ENCODE measurements around the gene TBC1D2B.
"Not testable (repeated sequence)": the region's sequence is repeated elsewhere in the genome, so short reads cannot be mapped to it uniquely, and the experiment has no call there.

The TBC1D2B gene

DNA sequence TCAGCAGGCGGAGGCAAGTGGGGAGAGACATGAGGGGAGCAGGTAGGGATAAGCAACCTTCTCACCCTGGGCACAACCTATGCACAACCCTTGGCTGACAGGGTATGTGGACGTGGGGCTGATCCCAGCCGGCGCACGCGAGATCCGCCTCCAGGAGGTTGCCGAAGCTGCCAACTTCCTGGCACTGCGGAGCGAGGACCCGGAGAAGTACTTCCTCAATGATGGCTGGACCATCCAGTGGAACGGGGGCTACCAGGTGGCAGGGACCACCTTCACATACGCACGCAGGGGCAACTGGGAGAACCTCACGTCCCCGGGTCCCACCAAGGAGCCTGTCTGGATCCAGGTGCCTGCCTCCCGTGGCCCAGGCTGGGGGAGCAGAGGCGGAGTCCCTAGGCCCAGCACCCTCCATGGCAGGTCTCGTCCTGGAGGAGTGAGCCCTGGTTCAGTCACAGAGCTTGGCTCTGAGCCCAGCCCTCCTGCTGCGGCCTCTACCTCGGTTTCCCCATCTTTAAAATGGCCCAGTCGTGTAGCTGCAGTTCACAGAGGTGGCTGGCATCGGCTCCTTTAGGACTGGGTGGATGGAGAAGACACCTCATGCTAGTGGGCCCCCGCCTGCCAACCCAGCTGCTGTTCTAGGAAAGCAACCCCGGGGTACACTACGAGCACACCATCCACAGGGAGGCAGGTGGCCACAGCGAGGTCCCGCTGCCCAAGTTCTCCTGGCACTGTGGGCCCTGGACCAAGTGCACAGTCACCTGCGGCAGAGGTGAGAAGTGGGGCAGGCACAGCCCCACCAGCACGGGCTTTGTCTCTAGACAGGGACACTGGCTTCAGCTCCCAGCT is 96.0 kb downstream of the TBC1D2B start:
- TF ChIP-seq, protein P1, sequence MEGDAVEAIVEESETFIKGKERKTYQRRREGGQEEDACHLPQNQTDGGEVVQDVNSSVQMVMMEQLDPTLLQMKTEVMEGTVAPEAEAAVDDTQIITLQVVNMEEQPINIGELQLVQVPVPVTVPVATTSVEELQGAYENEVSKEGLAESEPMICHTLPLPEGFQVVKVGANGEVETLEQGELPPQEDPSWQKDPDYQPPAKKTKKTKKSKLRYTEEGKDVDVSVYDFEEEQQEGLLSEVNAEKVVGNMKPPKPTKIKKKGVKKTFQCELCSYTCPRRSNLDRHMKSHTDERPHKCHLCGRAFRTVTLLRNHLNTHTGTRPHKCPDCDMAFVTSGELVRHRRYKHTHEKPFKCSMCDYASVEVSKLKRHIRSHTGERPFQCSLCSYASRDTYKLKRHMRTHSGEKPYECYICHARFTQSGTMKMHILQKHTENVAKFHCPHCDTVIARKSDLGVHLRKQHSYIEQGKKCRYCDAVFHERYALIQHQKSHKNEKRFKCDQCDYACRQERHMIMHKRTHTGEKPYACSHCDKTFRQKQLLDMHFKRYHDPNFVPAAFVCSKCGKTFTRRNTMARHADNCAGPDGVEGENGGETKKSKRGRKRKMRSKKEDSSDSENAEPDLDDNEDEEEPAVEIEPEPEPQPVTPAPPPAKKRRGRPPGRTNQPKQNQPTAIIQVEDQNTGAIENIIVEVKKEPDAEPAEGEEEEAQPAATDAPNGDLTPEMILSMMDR (IDR thresholded peaks at IDR 0.05; ENCODE audit: extremely low read depth, missing control alignments) = no peak
- DNase-seq (ENCODE audit: low spot score) = no peak

DNA sequence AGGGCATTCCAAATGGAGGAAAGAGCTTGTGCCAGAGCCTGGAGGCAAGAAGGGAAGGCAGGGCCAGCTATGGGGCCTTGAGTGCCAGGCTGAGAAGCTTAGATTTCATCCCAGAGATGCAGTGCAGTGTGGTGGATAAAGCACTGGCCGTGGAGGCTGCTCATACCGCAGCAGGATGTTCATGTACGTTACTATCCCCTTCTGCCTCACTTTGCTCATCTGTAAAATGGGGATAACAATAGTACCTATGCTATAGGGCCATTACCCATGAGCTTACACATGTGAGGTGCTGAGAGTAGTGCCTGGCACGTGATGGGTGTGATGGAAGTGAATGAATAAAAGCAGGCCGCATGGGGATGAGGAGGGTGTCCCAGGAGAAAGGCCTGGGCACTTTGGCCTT is 96.8 kb downstream of the TBC1D2B start:
- DNase-seq (ENCODE audit: low spot score) = not testable (repeated sequence)

DNA sequence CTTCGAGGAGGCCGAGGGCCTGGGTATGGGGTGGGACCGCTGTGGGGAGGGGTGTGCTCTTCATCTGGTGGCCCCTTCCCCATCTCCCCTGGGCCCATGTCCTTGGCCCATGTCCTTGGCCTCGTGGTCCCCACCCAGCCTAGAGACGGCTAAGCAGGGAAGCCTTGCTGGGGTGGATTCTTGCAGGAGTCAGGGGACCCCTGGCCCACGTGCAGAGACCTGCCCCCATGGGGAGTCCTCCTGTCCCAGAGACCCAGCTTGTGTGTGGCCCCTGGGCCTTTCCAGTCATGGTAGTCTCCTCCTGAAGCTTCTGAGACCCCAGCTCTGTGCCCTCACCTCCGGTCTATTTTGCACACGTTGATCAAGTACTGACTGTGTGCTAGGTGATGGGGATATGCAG is 97.4 kb downstream of the TBC1D2B start:
- no peak for DNase-seq (ENCODE audit: low spot score)
- TF ChIP-seq, protein P1 (IDR thresholded peaks at IDR 0.05; ENCODE audit: extremely low read depth, missing control alignments) = no peak

DNA sequence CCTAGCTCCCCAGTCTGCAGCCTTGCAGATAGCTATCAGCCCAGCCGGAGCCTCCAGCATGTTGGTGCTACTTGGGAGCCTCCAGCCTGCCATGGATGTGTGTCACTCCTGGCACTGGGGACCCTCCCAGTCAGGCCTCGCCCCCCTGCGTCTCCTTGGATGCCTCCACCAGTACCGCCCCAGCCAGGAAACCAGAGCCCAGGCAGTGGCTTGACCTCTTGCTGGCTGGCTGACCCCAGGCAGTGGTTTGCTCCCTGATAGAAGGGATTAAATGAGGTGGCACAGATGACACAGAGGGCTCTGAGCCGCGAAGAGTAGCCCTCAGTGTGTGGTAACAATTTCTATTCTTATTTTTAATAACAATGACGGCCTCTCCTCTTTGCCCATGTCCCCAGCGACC is 98.4 kb downstream of the TBC1D2B start:
- not testable (repeated sequence) for DNase-seq (ENCODE audit: low spot score)

DNA sequence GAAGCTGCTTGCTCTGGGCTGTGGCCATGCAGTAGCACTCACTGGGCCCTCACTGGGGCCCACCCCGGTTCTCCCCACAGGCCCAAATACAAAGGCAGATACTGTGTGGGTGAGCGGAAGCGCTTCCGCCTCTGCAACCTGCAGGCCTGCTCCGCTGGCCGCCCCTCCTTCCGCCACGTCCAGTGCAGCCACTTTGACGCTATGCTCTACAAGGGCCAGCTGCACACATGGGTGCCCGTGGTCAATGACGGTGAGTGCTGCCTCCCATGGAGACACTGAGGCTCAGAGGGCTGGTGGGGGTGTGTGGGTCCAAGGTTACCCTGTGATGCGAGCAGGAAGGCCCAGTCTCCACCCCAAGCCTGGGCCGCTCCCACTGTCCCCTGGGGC is 98.8 kb downstream of the TBC1D2B start:
- not testable (repeated sequence) for DNase-seq (ENCODE audit: low spot score)

DNA sequence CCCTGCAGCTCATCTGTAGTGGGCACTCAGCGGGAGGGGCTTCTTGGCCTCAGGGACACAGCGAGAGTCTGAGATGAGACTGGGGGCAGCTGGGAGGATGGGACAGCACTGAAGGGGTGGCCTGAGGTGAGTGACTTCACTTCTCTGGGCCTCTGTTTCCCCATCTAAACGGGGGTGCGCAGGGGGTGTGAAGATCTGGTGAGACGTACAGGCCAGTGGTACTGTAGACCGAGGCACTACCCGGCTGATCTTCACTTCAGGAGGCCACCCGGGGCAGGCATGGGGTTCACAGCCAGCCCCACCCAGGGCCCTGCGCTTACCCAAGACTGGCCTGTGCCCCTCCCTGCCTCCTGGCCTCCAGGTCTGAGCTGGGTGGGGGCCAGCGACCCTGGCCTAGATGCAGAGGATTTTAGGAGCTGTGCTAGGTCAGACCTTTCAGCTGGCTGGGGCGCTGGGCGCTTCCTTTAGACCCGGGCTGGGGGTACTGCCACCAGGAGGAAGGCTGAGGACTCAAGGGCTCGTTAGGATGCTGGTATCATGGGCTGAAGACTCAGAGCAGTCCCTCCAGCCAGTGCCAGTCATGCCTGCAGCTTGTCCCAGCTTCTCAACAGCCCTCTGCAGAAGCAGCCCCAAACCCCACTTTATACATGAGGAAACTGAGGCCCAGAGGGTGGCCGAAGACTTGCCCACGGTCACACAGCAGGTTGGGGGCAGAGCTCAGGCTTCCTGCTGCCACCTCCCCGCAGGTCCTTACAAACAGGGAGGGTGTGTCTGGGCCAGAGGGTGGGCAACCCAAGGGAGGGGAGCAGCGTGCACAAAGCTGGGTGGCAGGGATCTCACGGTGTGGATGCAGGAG is 99.4 kb downstream of the TBC1D2B start:
- not testable (repeated sequence) for DNase-seq (ENCODE audit: low spot score)

DNA sequence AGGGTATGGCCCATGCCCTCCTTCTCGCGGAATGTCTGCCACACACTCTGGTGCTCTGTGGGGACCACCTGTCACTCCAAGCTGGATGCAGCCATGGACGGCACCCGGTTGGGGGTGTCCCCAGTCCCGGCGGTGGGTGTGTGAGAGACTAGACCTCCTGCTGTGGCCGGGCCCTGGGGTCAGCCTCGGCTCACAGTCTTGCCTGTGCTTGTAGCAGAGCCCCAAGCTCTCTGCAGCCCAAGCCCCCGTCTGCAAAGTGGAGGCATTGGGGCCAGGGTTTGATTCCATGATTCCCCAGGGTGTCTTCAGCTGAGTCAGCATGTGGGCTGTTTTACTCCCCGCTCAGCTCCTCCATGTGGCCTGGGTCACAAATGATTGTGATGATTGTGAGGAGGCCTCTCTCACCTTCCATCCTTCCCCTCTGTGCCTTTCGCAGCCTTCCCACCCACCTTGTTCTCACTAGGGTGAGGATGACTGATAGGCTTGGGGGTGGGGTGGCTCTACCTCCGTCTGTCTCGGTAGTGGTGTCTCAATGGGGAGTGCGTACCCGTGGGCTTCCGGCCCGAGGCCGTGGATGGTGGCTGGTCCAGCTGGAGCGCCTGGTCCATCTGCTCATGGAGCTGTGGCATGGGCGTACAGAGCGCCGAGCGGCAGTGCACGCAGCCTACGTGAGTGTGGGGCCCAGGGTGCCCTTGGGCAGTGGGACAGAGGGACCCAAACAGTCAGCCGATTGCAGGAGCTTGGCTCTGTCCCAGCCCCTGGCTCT is 100.6 kb downstream of the TBC1D2B start:
- DNase-seq (ENCODE audit: low spot score) = not testable (repeated sequence)

DNA sequence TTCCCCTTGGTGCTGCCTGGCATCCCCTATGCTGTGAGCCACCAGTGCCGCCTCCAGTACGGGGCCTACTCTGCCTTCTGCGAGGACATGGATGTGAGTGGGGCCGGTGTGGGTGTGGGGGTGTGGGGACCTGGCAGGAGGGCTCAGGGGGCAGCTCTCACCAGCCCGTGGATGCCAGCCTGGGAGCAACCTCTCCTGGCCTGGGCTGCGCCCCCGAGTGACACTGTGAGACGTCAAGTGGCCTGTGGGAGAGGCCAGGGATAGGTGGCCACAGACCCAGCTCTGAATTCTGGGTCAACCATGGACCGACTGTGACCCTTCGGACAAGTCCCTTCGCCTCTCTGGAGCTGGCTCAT is 101.4 kb downstream of the TBC1D2B start:
- not testable (repeated sequence) for DNase-seq (ENCODE audit: low spot score)

DNA sequence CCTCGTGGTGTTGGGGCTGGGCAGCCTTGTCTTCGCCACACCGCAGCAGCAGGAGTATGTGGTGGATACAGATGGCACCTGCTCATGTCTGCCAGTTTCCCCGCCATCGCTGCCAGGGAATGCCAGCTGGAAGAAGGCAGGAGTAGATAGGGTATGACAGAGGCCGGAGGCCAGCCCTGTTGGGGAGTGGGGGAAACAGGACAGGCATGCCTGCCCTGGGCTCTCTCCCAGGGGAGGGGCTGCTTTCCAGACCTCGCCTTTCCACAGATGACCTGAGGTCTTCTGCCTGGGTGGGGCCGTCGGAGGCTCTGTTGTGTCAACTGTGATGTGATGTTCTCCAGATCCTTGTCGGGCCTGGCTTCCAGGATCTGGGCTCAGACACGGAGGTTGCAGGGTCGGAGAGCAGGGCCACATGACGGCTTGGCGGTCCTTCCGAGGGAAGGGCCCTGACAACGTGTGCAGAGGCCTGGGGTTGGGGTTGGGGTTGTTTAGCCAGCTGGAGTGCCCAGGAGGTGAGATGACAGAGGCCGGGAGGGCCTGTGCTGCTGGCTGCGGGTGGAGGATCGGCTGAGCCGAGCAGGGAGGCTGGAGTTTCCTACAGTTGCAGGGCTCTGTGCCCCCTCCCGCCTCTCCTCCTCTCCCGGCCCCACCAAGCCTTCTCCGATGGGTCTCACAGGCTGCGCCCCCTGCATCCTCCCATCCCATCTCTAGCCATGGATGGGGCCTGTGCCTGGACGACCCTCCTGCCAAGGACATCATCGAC is 102.0 kb downstream of the TBC1D2B start:
- DNase-seq (ENCODE audit: low spot score) = no peak
- TF ChIP-seq, protein P1 (IDR thresholded peaks at IDR 0.05; ENCODE audit: extremely low read depth, missing control alignments) = no peak
